Measurements from ENCODE around the gene LAS1L.

DNA sequence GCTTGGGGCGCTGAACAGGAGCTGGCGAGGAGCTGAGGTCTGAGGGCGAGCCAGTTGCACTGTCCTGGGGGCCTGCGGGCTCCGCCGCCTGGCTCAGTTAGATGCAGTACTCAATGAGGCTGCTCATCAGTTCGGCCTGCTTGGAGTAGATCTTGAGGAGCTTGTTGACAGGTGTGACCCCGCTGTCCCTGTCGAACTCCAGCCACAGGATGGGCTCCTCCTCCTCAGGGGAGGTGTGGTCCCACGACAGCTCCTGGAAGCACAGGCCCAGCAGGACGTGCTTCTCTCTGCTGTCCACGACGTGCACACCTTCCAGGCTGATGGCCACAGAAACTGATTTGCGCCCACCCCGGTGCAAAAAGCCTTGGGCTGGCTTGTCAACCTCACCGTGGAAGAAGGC, 16.5 kb upstream of the LAS1L start:
- TF ChIP-seq, protein P1, sequence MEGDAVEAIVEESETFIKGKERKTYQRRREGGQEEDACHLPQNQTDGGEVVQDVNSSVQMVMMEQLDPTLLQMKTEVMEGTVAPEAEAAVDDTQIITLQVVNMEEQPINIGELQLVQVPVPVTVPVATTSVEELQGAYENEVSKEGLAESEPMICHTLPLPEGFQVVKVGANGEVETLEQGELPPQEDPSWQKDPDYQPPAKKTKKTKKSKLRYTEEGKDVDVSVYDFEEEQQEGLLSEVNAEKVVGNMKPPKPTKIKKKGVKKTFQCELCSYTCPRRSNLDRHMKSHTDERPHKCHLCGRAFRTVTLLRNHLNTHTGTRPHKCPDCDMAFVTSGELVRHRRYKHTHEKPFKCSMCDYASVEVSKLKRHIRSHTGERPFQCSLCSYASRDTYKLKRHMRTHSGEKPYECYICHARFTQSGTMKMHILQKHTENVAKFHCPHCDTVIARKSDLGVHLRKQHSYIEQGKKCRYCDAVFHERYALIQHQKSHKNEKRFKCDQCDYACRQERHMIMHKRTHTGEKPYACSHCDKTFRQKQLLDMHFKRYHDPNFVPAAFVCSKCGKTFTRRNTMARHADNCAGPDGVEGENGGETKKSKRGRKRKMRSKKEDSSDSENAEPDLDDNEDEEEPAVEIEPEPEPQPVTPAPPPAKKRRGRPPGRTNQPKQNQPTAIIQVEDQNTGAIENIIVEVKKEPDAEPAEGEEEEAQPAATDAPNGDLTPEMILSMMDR (IDR thresholded peaks at IDR 0.05): no peak
- no peak for TF ChIP-seq EZH2 (IDR thresholded peaks at IDR 0.05; ENCODE audit: borderline replicate concordance, insufficient read depth, low read depth, low read length, poor library complexity, severe bottlenecking)

Measured in B cell (primary cell).